ENCODE measurements around the gene YAP1. TPM values are rescaled to one million over a fixed set of nuclear protein-coding genes. Genes with fewer than 3 reads are reported as not detected.

YAP1 gene
- total RNA-seq, 4 donors from 2014 or later = 168 to 230 (median 194) TPM

DNA sequence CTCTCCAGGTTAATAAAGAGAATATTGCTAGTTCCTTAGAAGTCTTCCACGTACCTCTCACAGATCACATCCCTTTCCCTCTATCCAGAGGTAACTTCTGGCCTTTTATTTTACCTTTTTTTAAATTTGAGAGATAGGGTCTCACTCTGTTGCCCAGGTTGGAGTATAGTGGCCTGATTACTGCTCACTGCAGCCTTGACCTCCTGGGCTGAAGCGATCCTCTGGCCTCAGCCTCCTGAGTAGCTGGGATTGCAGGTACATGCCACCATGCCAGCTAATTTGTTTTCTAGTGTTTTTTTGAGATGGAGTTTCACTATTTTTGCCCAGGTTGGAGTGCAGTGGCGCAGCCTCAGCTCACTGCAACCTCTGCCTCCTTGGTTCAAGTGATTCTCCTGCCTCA is 24.4 kb downstream of the YAP1 start:
- peaks cover 0 to 4% of the 10 kb centered on the region in 2 donors for H3K4me1 ChIP-seq
- H3K36me3 ChIP-seq = no peaks in the 10 kb centered on the region
- H3K27me3 ChIP-seq = no peaks in the 10 kb centered on the region
- TF ChIP-seq POLR2A (IDR thresholded peaks at IDR 0.05) = no peak
- TF ChIP-seq, protein P1, sequence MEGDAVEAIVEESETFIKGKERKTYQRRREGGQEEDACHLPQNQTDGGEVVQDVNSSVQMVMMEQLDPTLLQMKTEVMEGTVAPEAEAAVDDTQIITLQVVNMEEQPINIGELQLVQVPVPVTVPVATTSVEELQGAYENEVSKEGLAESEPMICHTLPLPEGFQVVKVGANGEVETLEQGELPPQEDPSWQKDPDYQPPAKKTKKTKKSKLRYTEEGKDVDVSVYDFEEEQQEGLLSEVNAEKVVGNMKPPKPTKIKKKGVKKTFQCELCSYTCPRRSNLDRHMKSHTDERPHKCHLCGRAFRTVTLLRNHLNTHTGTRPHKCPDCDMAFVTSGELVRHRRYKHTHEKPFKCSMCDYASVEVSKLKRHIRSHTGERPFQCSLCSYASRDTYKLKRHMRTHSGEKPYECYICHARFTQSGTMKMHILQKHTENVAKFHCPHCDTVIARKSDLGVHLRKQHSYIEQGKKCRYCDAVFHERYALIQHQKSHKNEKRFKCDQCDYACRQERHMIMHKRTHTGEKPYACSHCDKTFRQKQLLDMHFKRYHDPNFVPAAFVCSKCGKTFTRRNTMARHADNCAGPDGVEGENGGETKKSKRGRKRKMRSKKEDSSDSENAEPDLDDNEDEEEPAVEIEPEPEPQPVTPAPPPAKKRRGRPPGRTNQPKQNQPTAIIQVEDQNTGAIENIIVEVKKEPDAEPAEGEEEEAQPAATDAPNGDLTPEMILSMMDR (IDR thresholded peaks at IDR 0.05) = no peak
- no peak overlapping the region for H3K4me3 ChIP-seq
- no peak for DNase-seq
- no peaks in the 10 kb centered on the region for H3K9me3 ChIP-seq
- H3K27ac ChIP-seq = no peak overlapping the region
- intact Hi-C loops (cut with DNase I; ENCODE audit: low total_unique reads) = no loop called here

- intact Hi-C loops (cut with DNase I; ENCODE audit: low total_unique reads) = no loop called here
- DNase-seq = no peak
- TF ChIP-seq, protein P1 (IDR thresholded peaks at IDR 0.05) = no peak
- no peak for TF ChIP-seq POLR2A (IDR thresholded peaks at IDR 0.05)
- no peaks in the 10 kb centered on the region for H3K9me3 ChIP-seq
- H3K27me3 ChIP-seq = no peaks in the 10 kb centered on the region
- peaks cover 0 to 4% of the 10 kb centered on the region in 2 donors for H3K4me1 ChIP-seq
- no peaks in the 10 kb centered on the region for H3K36me3 ChIP-seq
- no peak overlapping the region for H3K4me3 ChIP-seq
- H3K27ac ChIP-seq = no peak overlapping the region
Measured at GRCh38 chr11:102135256-102135655, 25.0 kb downstream of the YAP1 start.

GRCh38 chr11:102138223-102138622 is 28.0 kb downstream of the YAP1 start:
- peaks cover 0 to 4% of the 10 kb centered on the region in 2 donors for H3K4me1 ChIP-seq
- intact Hi-C loops (cut with DNase I; ENCODE audit: low total_unique reads) = no loop called here
- H3K27ac ChIP-seq = peak overlapping the region; percentile 60 to 80
- H3K36me3 ChIP-seq = no peaks in the 10 kb centered on the region
- no peak for DNase-seq
- no peak overlapping the region for H3K4me3 ChIP-seq
- H3K9me3 ChIP-seq = no peaks in the 10 kb centered on the region
- H3K27me3 ChIP-seq = no peaks in the 10 kb centered on the region
- TF ChIP-seq, protein P1 (IDR thresholded peaks at IDR 0.05) = no peak
- no peak for TF ChIP-seq POLR2A (IDR thresholded peaks at IDR 0.05)

GRCh38 chr11:102138670-102139069 is 28.4 kb downstream of the YAP1 start:
- peaks cover 0 to 4% of the 10 kb centered on the region in 2 donors for H3K4me1 ChIP-seq
- H3K27me3 ChIP-seq = no peaks in the 10 kb centered on the region
- intact Hi-C loops (cut with DNase I; ENCODE audit: low total_unique reads) = no loop called here
- no peak for DNase-seq
- peak overlapping the region; percentile 60 to 80 for H3K27ac ChIP-seq
- H3K36me3 ChIP-seq = no peaks in the 10 kb centered on the region
- H3K4me3 ChIP-seq = no peak overlapping the region
- TF ChIP-seq POLR2A (IDR thresholded peaks at IDR 0.05) = no peak
- TF ChIP-seq, protein P1 (IDR thresholded peaks at IDR 0.05) = no peak
- H3K9me3 ChIP-seq = no peaks in the 10 kb centered on the region

GRCh38 chr11:102139081-102139498 is 28.8 kb downstream of the YAP1 start:
- peaks cover 0 to 4% of the 10 kb centered on the region in 2 donors for H3K4me1 ChIP-seq
- H3K36me3 ChIP-seq = no peaks in the 10 kb centered on the region
- H3K9me3 ChIP-seq = no peaks in the 10 kb centered on the region
- no peak overlapping the region for H3K4me3 ChIP-seq
- peak overlapping the region; percentile 60 to 80 for H3K27ac ChIP-seq
- H3K27me3 ChIP-seq = no peaks in the 10 kb centered on the region
- peak; percentile 33 to 63 for DNase-seq
- intact Hi-C loops (cut with DNase I; ENCODE audit: low total_unique reads) = no loop called here
- TF ChIP-seq, protein P1 (IDR thresholded peaks at IDR 0.05) = no peak
- no peak for TF ChIP-seq POLR2A (IDR thresholded peaks at IDR 0.05)

Measured in uterus (tissue), 4 donors.